SH-SY5Y (cell line): ENCODE data around the gene AGMAT.

Source experiments
- GATA2 ChIP-seq: IDR thresholded peaks from 2 replicates; pipeline ENCODE4 v1.6.1; 2011; ENCODE audit warnings: mild to moderate bottlenecking, low read depth, low read length
- GATA3 ChIP-seq: IDR thresholded peaks from 2 replicates; pipeline ENCODE4 v1.6.1; 2011; ENCODE audit warnings: low read depth, mild to moderate bottlenecking, low read length, moderate library complexity

DNA sequence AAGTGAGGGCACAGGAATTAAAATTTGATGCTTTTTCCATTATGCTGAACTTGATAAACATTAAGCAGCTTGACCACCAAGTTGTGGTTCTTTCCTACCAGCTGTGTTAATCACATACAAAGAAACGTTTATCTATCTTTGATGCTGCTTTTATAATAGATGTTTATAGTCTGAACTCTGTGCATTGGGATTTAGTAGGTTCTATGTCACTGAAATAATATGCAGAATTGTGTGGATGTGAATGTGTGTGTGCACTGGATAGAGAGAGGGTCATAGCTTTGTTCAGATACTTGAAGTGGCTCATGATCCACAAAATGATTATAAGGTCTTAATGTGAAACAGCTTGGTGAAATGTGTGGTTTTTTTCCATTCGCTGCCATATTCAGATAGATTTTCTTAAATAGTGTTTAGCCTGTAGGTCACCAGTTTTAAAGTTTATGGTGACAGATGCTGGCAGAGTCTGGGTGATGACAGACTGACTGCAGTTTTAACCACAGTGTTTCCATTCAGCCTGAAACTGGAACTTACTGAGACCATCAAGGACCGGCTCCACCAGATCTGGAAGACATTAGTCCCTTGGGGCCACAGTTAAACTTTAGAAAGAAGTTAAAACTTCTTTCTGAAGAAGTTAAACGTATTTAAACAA lies 42.6 kb upstream of the AGMAT start:
- TF ChIP-seq GATA3 (no peak), GATA2 (no peak)
